HG03159 (cell line): Measurements from ENCODE around the gene CORO6.

Experiments used
- ATAC-seq: cut with Tn5 transposase; IDR thresholded peaks from one replicate; pipeline ENCODE4 v1.9.1; 2021; ENCODE audit warnings: mild to moderate bottlenecking, moderate library complexity; ENCODE audit not compliant: unreplicated experiment

CORO6 gene

GRCh38 chr17:29613856-29614255, 8.9 kb downstream of the CORO6 start:
- no peak for ATAC-seq

DNA sequence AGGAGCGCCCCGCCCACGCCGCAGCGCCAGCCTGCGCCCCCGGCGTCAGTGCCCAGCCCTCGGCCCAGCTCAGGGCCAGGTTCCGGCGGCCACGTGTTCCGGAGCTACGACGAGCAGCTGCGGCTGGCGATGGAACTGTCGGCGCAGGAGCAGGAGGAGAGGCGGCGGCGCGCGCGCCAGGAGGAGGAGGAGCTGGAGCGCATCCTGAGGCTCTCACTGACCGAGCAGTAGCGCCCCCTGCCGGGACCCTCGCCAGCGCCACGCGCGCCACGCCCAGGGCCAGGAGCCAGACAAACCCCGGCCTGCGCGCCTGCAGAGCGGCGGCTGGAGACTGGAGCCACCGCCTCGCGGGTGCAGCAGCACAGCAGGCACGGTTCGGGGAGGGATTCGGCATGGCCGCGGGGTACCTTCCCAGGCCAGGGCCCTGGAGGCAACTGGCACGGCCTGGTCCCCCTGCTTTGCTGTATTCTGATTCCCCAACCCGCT, 9.3 kb downstream of the CORO6 start:
- no peak for ATAC-seq

DNA sequence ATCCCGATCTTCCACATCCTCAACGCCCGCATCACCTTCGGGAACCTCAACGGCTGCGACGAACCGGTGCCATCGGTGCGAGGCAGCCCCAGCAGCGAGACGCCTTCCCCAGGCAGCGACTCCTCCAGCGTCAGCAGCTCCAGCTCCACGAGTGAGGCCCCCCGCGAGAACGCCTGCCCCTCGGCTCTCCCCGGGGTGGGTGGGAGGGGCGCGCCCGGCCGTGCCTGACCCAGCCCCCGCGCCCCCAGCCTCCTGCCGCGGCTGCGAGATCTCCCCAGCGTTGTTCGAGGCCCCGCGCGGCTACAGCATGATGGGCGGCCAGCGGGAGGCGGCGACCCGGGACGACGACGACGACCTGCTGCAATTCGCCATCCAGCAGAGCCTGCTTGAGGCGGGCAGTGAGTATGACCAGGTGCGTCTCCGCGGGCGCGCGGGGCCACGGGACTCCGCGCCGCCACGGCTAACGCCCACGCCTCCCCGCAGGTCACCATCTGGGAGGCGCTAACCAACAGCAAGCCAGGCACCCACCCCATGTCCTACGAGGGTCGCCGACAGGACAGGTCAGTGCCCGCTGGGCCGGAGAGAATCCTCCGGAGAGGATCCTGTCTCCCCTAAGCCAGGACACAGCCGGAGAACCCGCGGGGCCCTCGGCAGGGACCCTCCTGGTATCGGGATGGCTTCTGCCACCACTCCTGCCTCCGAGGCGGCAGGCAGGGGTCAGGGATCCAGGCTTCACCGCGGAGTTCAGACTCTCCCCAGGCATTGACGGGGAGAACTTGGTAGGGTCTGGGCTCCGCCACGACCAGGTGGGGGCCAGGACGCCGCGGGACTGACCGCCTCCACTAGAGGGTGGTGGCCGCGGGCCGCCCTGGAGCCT, 10.1 kb downstream of the CORO6 start:
- no peak for ATAC-seq

GRCh38 chr17:29612094-29612403, 10.7 kb downstream of the CORO6 start:
- ATAC-seq, result no peak

DNA sequence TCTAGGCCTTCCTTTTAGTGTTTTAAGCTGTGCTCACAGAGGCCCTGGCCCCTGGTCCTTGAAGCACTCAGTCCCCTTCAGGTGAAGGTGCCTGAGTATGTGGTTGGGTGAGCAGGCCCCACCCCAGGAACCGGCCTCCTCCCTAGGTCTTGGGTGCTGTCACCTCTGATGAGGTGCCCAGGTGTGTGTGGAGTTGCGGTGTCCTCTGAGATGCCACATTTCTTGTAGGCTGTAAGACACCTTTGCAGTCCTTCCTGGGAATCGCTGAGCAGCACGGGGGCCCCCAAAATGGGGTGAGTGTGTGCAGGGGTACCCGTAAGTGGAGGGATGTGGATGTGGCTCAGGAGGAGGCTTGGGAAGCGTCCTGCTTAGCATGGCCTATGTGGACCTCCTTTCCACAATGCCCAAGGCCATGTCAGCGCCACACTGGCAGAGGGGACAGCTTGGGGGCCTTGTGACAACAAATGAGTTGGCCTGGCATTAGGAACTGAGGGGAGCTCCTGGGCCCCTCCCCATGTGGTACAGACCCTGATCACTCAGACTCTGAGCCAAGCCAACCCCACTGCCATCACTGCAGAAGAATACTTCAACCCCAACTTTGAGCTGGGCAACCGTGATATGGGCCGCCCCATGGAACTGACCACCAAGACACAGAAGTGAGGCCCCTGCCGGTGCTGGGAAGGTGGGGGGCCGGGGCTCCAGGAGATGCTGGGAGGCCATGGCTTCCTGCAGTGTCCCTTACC, 11.2 kb downstream of the CORO6 start:
- no peak for ATAC-seq

DNA sequence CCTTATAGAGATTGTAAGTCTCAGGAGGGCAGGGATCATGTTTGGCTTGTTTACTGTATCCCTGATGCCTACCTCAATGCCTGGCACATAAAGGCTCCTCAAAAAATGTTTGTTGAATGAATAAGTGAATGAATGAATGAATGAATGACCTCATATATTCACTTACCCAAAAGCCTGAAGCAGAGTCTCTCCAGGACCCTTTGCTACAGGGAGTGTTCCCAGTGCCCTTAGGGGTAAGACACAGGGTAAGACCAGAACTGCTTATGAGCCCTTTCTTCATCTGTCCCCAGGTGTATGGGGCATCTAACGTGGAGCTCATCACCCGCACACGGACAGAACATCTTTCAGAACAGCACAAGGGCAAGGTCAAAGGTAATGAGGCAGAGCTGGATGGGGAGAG, 12.3 kb downstream of the CORO6 start:
- ATAC-seq, result no peak

GRCh38 chr17:29608986-29609385, 13.7 kb downstream of the CORO6 start:
- ATAC-seq, result no peak

GRCh38 chr17:29607557-29608195, 15.0 kb downstream of the CORO6 start:
- ATAC-seq, result no peak

GRCh38 chr17:29603109-29603674, 19.5 kb downstream of the CORO6 start:
- ATAC-seq, result no peak

DNA sequence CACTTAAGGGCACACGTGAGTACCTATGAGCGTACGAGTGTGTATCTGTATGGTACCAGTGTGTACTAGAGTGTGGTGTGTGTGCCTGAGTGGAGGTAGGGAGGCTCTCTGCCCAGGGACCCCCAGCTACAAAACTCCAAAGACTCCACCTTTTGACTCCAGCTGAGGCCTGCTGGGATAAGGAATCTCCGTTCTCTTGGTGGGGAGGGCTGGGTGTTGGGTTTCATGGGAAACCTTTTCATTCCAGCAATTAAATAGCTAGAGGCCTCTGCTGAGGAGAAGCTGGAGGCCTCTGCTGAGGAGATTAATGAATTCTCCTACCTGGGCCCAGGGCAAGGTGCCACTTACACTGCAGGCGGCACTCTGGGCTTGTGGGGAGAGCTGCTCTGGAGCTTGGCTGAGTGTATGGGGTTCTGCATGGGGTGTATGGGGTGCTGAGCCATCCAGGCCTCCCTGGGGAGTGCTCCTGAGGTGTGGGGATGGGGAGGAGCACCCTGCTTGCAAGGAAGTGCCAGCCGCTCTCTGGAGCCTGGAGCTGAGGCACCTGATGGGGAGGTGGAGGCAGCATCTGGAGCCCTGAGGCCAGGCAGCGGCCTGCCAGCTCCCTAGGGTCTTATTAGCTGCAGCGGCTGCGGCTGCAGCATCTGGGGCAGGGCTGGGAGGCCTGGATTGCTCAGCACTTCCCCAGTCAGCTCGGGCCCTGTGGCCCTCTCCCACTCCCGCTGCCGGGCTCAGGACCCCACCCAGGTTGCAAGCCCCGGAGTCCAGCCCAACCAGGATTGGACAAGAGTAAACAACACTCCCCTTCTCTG, 25.1 kb downstream of the CORO6 start:
- ATAC-seq, result no peak

DNA sequence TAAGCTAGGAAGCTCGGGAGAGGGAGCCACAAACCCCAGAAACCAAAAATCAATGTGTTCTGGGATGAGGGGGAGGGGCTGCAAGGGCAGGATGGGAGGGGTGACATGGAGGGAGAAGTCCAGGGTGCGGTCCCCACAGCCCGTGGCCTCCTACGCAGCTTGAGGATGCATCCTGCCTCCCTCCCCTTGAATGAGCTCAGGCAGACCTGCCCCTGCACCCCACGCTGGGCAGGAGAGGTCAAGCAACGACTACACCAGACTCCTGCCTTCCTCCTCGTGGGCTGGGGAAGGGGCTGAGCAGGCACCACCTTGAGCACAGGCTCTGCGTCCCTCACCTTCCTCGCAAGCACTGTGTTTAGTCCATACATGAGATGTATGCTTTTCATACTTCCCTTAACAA, 25.9 kb downstream of the CORO6 start:
- no peak for ATAC-seq

DNA sequence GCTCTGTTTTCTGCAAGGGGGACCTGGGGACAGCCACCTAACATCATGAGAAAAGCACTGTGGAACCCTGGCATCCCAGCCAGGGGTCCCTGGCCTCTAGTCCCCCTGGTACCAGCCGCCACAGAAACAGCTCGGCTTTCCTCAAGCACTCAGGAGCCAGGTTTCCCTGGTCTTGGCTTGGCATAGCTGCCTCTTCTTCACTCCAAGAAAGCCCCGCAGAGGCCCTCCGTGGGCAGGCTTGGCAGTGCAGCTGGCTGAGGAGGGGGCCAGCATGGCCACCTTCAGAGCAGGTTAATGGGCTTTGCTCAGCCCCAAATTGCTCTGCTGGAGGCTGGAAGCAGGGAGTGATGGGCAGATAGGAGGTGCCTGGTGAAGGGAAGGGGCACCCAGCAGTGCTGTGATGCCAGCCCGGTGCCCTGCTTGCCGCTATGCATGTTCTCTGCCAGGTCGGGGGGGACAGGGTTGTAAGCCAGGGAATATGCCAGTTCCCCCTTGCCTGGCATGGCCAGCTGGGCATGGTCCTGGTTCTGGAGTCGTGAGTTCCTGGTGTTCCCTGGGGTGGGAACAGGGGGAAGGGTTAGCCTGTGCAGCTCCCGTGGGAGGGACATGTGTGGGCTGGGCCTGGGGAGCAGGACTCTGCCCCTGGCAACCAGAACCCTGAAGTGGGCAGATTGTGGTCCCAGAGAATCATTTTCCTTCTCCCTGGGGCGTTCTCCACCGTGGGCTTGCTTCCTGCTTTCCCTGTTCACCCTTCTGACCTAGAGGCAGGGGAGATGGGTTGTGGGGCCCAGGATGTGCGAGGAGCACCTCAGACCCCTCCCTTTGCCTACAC, 26.6 kb downstream of the CORO6 start:
- ATAC-seq, result no peak

DNA sequence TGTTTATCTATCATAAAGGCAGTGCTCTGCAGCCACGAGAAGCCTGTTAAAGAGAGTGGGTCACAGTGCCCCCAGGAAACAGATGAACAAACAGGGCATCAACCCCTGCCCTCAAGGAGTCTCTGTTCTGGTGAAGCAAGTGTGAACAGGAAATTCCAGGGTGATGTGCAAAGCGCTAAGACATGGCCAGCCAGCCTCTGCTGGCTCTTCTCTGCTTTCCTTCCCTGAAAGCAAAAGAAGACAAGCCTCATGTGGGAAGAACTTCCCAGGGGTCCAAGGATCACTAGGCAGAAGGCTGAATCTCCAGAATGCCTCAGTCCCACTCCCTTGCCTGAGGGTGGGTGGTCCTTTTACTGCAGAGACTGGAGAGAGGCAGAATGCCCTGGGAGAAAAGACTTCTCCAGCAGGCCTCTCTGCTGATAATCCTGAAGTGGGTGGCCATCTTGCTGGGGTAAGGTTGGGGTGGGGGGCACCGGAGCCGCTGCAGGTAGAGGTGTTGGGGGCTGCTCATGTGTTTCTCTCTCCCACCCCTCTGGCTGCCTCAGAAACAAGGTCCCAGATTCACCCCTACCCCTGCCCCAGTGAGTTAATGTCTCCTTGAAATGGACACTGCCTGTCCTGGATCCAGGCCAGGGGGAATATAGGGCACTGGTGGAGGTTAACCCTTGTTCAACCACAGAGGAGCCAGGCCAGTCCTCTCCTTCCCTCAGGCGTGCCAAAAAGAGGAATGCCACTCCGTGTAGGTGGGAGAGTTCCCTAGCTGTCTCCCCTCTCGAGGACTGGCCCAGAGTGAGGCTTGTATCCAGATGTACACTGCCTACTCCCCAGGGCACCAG, 27.4 kb downstream of the CORO6 start:
- ATAC-seq, result no peak

DNA sequence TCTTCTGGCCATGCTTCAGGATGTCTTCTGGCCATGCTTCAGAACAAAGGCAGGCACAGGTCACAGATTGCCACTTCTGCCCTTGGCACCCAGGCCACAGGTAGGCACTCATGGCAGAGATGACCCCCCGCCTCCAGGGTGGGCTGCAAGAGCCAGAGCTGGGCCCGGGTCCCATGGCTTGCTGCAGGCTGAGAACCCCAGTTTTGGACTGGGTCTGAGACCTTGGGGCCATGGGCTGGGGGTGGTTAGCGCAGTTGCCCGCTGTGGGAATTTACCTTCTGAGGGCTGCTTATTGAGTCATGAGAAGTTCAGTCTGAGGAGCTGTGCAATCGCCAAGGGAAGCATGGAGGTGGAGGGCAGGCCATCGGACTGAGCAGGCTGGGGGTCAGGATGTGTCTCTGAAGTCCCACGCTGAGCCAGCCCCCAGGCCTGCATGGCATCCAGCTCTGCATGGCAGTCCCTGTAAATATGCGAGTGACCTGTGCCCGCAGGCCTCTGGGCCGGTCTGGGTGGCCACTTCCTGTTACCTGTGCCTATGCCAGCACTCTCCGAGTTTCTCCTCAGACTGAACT, 28.1 kb downstream of the CORO6 start:
- ATAC-seq, result no peak

GRCh38 chr17:29593591-29594518, 28.9 kb downstream of the CORO6 start:
- no peak for ATAC-seq

- ATAC-seq, result no peak
Observed at GRCh38 chr17:29592850-29593551, 29.7 kb downstream of the CORO6 start, which contains the start of gene ANKRD13B. Gene ANKRD13B, plus strand, starts transcription at chr17:29593132. Its CDS starts 490 bp downstream, at chr17:29593622.
